HG03571 (cell line): ENCODE measurements around the gene CRHR1.

Source experiments
- ATAC-seq: cut with Tn5 transposase; IDR thresholded peaks from one replicate; pipeline ENCODE4 v1.9.1; 2021; ENCODE audit not compliant: unreplicated experiment

Gene CRHR1

GRCh38 chr17:45757431-45758218, 26.5 kb upstream of the CRHR1 start:
- no peak for ATAC-seq

- ATAC-seq = no peak
Observed at GRCh38 chr17:45758544-45758943, 25.6 kb upstream of the CRHR1 start.

DNA sequence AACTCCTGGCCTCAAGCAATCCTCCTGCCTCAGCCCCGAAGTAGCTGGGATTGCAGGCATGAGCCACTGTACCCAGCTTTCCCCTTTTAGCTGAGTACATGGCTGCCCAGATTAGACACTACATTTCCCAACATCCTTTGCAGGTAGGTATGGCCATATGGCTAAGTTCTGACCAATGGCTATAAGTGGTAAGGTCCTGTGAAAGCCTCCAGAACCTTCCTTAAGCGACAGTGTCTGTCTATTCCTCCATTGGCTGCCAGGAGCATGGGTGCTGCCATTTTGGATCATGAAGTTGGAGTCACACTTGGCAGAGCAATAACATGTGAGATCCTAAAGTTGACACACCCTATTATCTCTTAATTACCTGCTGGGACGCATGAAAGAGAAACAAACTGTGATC, 24.4 kb upstream of the CRHR1 start:
- ATAC-seq = no peak

GRCh38 chr17:45761957-45762565, 22.1 kb upstream of the CRHR1 start:
- no peak for ATAC-seq

- ATAC-seq = no peak
Observed at GRCh38 chr17:45763182-45763581, 20.9 kb upstream of the CRHR1 start.

DNA sequence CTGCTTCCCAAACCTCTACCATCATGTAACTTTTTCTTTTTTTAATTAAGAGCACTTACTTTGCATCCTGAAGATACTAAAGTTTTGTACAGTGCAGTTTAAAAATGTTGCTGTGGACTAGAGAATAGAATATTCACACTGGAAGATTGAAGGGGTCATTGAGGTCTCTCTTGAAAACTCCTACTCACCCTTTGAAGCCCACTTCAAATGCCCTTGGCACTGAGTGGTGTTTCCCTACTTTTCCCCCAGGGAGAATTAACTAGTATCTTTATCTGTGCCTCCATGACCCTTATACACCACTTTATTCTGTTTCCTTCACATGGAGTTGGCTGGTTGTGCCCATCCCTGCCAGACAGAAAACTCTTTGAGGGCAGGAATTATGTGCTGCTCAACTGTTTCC, 19.6 kb upstream of the CRHR1 start:
- no peak for ATAC-seq

- ATAC-seq = no peak
Observed at GRCh38 chr17:45768000-45768399, 16.1 kb upstream of the CRHR1 start.

GRCh38 chr17:45770632-45771270, 13.4 kb upstream of the CRHR1 start:
- no peak for ATAC-seq

DNA sequence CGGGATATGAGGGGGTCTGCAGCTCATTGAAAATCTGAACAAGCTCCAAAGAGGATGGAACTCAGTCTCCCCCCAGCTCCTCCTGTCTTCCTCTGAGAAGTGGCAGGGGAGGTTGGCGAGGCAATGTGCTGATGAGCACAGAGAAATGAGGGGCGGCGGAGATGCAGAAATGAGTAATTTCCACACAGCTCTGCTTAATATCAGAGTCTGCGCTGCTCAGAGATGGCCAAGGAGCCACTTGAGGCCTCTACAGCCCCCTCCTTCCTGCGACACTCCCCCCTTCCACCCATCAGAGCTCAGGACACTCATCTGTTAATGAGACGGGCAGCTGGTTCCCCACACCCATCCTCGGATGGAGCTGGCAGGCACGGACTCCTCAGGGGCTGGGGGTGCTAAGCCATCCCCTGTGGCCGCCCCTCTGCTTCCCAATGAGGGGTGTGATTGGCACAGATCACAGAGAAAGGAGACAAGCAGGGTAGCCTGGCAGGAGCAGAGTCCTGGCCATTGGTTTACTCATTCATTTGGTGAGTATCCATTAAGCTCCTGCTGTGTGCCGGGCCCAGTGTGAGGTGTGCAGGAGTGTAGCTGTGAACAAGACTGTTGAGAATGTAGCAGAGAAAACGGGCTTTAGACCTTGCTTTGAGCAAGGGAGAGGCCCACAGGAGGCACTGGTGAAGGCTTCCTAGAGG, 12.7 kb upstream of the CRHR1 start:
- ATAC-seq = no peak

- ATAC-seq = no peak
Observed at GRCh38 chr17:45775148-45775547, 9.0 kb upstream of the CRHR1 start.

DNA sequence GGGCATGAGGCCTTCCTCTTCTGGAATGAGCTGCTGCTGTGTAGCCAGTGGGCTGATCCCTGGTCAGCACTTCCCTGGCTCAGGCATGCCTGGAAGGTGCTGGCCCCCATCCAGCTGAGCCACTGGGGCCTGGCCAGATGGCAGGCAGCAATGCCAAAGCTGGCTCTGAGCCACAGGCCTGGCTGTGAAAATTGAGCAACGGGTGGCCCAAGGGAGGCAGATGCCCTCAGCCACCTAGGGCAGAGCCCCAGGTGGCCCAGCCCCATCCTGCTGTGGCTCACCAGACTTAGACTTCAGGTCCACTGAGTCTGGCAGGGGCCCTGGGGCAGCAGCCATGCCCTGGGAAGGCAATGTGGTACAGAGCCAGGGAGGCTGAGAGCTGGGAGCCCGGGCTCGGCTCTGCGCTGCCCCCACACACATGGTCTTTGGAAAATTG, 8.5 kb upstream of the CRHR1 start:
- ATAC-seq = no peak

DNA sequence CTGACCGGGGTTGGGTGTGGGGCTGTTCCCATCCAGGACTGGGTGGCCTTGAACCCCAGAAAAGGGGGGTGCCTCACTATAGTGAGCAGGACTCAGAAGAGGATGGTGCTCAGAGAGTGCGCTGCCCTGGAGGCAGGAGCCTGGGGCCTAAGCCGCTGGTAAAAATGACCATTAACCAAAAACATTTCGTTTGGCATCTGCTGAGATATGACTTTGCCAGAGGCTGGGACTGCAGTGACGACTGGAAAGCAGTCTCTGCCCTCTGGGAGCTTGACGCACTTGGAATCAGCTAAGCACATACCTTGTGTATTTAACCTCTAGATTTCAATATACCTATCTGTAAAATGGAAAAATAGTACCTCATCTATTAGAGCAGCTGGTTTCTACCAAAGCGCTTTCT, 7.2 kb upstream of the CRHR1 start:
- no peak for ATAC-seq

DNA sequence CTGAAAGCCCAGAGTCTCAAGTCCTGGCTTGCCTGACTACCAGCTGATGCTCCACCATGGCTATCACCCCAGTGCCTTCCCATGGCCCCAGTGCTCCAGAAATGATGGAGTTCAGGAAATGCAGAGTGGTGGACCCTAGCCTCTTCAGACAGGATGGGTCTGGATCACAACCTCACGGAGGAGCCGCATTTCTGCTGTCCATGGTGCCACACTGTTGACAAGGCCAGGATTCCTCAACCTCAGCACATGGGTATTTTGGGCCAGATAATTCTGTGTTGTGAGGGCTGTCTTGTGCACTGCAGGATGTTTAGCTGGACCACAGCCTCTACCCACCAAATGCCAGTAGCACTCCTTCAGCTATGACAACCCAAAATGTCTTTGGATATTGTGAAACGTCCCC, 6.7 kb upstream of the CRHR1 start:
- no peak for ATAC-seq

GRCh38 chr17:45780921-45781320, 3.2 kb upstream of the CRHR1 start:
- ATAC-seq = no peak

DNA sequence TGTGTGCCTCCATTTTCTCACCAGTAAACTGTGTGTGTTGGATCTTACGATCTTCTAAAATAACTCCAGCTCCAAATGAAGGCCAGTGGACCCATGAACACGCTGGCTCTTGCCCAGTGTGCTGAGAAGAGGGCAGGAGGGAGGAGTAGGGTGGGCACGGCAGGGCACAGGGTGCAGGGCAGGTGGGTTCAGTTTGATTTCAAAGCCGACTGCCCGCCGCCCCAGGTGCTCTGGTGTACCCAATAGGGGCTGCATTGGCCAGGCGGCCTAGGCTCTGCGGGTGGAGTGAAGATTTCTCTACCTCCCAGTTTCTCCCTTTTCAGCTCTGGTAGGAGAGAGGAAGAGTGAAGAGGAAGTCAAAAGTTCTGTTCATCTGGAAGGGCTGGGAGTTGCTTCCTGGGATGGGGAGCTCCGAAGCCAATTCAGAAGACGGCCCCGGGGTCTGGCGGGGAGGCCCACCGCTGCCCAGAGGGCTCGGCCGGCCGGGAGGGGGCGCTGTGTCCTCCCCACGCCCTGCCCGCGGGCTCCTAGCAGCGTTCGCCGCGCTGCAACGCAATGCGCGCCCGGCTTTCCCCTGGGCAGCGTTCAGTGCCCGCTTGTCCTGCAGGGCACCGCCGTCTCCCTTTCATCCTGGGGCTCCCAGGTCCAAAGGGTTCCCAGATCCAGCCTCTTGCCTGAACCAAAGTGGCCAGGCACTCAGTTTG, 1.1 kb upstream of the CRHR1 start:
- ATAC-seq = no peak

DNA sequence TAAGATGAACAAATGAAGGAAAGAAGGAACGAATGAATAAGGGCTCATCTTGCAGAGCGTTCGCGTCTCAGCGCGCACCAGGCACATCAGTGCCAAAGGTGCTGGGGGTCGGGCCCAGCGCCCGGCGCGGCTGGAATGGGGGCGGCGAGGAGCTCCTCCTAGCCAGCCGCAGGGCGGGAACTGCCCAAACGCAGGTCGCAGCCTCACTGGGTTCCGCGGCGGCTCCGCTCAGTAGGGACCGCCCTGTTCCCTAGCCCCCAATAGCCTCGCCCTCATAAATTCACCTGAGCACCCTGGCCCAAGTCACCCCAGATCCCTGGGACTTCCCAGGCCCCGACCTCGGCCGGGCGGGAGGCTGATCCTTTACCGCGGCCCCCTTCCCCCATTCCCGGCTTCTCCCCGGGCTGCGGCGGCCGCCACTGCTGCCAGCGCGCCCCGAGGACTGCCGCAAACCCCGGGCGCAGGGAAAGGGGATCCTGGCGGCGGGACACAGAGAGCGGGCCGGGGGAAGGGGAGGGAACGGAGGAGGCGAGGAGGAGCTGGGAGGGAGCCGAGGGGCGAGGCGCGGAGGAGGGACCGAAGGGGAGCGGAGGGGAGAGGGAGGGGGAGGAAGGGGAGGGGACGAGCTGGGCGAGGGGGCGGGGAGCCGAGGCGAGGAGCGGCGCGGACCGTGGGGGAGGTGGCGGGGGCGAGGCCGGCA, 377 bp upstream of the CRHR1 start:
- no peak for ATAC-seq

- no peak for ATAC-seq
Observed at GRCh38 chr17:45784741-45785479, 790 bp downstream of the CRHR1 start.

DNA sequence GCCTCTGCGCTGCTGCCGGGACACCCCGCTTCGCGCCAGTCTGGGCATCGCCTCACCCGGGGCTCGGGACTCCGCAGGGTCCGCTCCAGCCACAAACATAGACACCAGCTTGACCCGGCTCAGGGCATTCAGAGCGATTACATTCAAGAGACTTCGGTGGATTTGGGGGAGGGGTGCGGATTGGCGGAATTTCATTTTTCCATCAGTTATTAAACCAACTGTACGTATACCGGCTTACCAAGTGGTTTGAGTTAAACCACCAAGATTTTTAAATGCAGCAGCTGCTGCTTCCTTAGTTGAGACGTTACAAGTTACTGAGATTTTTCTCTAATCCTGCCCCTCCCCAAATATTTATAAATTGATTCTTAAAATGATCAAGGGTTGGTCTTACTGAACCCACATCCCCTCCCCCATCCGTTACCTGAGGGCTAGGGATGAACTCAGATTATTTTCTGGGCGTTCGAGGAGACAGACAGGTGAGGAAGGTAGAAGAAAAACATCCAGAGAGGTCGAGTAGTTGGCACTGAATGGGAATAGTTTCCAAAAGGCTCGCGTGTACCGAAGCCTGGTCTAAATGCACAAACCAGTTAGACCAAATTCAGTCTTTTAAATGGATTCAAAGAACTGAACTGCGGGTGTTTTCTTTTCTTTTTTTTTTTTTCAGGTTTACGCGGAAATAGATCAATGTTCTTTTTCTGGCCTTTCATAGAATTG, 1.5 kb downstream of the CRHR1 start:
- no peak for ATAC-seq

GRCh38 chr17:45786349-45786748, 2.2 kb downstream of the CRHR1 start:
- no peak for ATAC-seq
